ENCODE results near the gene MCTP1. TPM values are rescaled to one million over a fixed set of nuclear protein-coding genes. Genes with fewer than 3 reads are reported as not detected.
A peak's percentile ranks its signal among the peaks of the same experiment; 100 is the strongest.
"Not testable (repeated sequence)": the region's sequence is repeated elsewhere in the genome, so short reads cannot be mapped to it uniquely, and the experiment has no call there.

MCTP1 gene
- total RNA-seq, 1 donor from 2014 or later = 3.7 TPM

DNA sequence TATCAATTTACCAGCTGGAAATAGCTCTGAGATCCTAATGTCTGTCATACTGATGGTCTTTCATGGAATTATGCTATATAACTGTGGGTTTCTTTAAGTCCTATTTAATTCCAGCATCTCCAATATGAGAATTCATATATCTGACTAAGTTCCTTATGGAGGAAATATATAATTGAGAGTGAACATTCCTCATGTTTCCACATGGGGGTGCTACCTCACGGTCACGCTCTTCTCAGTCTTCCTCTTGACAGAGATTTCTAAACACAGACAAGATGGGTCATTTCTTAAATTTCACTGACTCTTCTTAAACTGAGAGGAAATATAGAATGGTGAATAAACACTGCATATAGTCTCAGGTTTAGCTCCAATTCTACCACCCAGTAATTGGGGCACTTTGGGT, 454.4 kb downstream of the MCTP1 start:
- Histone ChIP-seq H3K9me3 (ENCODE audit: low read depth) (no peaks in the 10 kb centered on the region), H3K4me2 (no peak overlapping the region), H3K27ac (no peak overlapping the region), H3F3A (ENCODE audit: low read depth) (no peaks in the 10 kb centered on the region), H3K36me3 (no peaks in the 10 kb centered on the region), H3K79me2 (ENCODE audit: low read depth) (no peaks in the 10 kb centered on the region), H4K20me1 (ENCODE audit: low read depth) (no peaks in the 10 kb centered on the region), H2AFZ (replicated peaks) (no peak overlapping the region), H3K4me1 (no peaks in the 10 kb centered on the region), H3K27me3 (no peaks in the 10 kb centered on the region), H3K4me3 (no peak overlapping the region), H3K9ac (no peak overlapping the region)
- peak; percentile 13 for DNase-seq (ENCODE audit: low spot score)
- H3K27ac Mint-ChIP-seq = no peak overlapping the region
- TF ChIP-seq, protein P1, sequence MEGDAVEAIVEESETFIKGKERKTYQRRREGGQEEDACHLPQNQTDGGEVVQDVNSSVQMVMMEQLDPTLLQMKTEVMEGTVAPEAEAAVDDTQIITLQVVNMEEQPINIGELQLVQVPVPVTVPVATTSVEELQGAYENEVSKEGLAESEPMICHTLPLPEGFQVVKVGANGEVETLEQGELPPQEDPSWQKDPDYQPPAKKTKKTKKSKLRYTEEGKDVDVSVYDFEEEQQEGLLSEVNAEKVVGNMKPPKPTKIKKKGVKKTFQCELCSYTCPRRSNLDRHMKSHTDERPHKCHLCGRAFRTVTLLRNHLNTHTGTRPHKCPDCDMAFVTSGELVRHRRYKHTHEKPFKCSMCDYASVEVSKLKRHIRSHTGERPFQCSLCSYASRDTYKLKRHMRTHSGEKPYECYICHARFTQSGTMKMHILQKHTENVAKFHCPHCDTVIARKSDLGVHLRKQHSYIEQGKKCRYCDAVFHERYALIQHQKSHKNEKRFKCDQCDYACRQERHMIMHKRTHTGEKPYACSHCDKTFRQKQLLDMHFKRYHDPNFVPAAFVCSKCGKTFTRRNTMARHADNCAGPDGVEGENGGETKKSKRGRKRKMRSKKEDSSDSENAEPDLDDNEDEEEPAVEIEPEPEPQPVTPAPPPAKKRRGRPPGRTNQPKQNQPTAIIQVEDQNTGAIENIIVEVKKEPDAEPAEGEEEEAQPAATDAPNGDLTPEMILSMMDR (IDR thresholded peaks at IDR 0.05) = peak; percentile 61
- no peak for TF ChIP-seq EZH2phosphoT487 (IDR thresholded peaks at IDR 0.05)
- peaks cover 8% of the 10 kb centered on the region for H3K4me1 Mint-ChIP-seq
- no peaks in the 10 kb centered on the region for H3K9me3 Mint-ChIP-seq
- H3K27me3 Mint-ChIP-seq (ENCODE audit: insufficient read depth, low read depth) = peaks cover 3% of the 10 kb centered on the region
- no peak overlapping the region for H3K4me3 Mint-ChIP-seq
- peaks cover 2% of the 10 kb centered on the region for H3K36me3 Mint-ChIP-seq

DNA sequence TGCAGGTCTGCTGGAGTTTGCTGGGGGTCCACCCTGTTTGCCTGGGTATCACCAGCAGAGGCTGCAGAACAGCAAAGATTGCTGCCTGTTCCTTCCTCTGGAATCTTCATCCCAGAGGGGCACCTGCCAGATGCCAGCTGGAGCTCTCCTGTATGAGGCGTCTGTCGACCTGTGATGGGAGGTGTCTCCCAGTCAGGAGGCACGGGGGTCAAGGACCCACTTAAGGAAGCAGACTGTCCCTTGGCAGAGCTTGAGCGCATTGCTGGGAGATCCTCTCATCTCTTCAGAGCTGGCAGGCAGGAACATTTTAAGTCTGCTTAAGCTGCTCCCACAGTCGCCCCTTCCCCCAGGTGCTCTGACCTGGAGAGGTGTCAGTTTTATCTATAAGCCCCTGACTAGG, 456.7 kb downstream of the MCTP1 start:
- not testable (repeated sequence) for H3K4me1 Mint-ChIP-seq; H3K4me3 Mint-ChIP-seq; H3K4me2 ChIP-seq; H3K79me2 ChIP-seq (ENCODE audit: low read depth); H3K36me3 Mint-ChIP-seq; H3K36me3 ChIP-seq; H3K27ac Mint-ChIP-seq; H3K4me1 ChIP-seq; H3K27me3 Mint-ChIP-seq (ENCODE audit: insufficient read depth, low read depth); H2AFZ ChIP-seq (replicated peaks); H3K9me3 Mint-ChIP-seq; H3K27me3 ChIP-seq; DNase-seq (ENCODE audit: low spot score); H3K9me3 ChIP-seq (ENCODE audit: low read depth); H4K20me1 ChIP-seq (ENCODE audit: low read depth); H3F3A ChIP-seq (ENCODE audit: low read depth); H3K4me3 ChIP-seq; H3K27ac ChIP-seq; H3K9ac ChIP-seq

DNA sequence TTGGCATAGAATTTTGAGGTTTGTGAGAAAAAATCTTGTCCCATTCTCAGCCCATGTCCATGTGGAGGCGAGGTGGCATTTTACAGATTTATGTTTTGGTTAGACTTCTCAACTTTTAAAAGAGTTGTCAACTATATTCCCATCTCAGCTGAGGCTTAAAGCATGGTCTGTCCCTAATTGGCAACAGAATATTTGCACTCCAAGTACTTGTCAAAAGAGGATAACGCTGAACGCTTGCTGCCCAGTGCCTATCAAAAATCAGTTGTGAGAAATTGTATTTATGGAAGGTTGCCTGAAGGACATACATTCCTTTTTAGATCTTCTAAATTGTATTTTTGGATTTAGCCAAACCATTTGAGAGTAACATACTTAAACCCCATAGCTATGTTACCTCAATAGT, 464.4 kb downstream of the MCTP1 start:
- Histone ChIP-seq H3K36me3 (no peaks in the 10 kb centered on the region), H3K4me2 (no peak overlapping the region), H3K4me1 (no peaks in the 10 kb centered on the region), H2AFZ (replicated peaks) (no peak overlapping the region), H3K27me3 (no peaks in the 10 kb centered on the region), H3K79me2 (ENCODE audit: low read depth) (no peaks in the 10 kb centered on the region), H4K20me1 (ENCODE audit: low read depth) (no peaks in the 10 kb centered on the region), H3F3A (ENCODE audit: low read depth) (no peaks in the 10 kb centered on the region), H3K9ac (no peak overlapping the region), H3K9me3 (ENCODE audit: low read depth) (no peaks in the 10 kb centered on the region), H3K27ac (no peak overlapping the region), H3K4me3 (no peak overlapping the region)
- Mint-ChIP-seq H3K36me3 (no peaks in the 10 kb centered on the region), H3K4me3 (no peak overlapping the region), H3K9me3 (no peaks in the 10 kb centered on the region), H3K4me1 (no peaks in the 10 kb centered on the region), H3K27ac (no peak overlapping the region), H3K27me3 (ENCODE audit: insufficient read depth, low read depth) (peaks cover 3% of the 10 kb centered on the region)
- DNase-seq (ENCODE audit: low spot score) = no peak
- TF ChIP-seq EZH2 (IDR thresholded peaks at IDR 0.05) = no peak
- TF ChIP-seq, protein P1 (IDR thresholded peaks at IDR 0.05) = no peak
- no peak for TF ChIP-seq EZH2phosphoT487 (IDR thresholded peaks at IDR 0.05)

DNA sequence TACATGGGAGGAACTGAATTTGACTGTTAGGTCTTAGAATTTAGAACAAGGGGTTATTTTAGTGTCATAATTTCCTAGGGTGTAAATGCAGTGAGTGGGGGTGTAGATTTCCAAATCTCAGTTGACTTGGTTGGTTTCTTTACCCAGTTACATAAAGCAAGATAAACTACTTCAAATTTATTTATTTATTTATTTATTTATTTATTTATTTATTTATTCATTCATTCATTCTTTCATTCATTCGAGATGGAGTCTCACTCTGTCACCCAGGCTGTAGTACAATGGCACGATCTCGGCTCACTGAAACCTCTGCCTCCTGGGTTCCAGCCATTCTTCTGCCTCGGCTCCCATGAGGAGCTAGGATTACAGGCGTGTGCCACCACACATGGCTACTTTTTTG, 466.0 kb downstream of the MCTP1 start:
- H4K20me1 ChIP-seq (ENCODE audit: low read depth) = no peaks in the 10 kb centered on the region
- Mint-ChIP-seq H3K27me3 (ENCODE audit: insufficient read depth, low read depth) (no peaks in the 10 kb centered on the region), H3K9me3 (no peaks in the 10 kb centered on the region), H3K27ac (no peak overlapping the region), H3K36me3 (no peaks in the 10 kb centered on the region), H3K4me1 (no peaks in the 10 kb centered on the region), H3K4me3 (no peak overlapping the region)
- TF ChIP-seq EZH2phosphoT487 (IDR thresholded peaks at IDR 0.05) (no peak), EZH2 (IDR thresholded peaks at IDR 0.05) (no peak)
- TF ChIP-seq, protein P1 (IDR thresholded peaks at IDR 0.05) = no peak
- no peaks in the 10 kb centered on the region for H3K4me1 ChIP-seq
- no peaks in the 10 kb centered on the region for H3F3A ChIP-seq (ENCODE audit: low read depth)
- H3K9me3 ChIP-seq (ENCODE audit: low read depth) = no peaks in the 10 kb centered on the region
- no peak overlapping the region for H2AFZ ChIP-seq (replicated peaks)
- no peak overlapping the region for H3K9ac ChIP-seq
- H3K4me3 ChIP-seq = no peak overlapping the region
- H3K27me3 ChIP-seq = no peaks in the 10 kb centered on the region
- no peak for DNase-seq (ENCODE audit: low spot score)
- no peaks in the 10 kb centered on the region for H3K79me2 ChIP-seq (ENCODE audit: low read depth)
- no peaks in the 10 kb centered on the region for H3K36me3 ChIP-seq
- H3K4me2 ChIP-seq = no peak overlapping the region
- no peak overlapping the region for H3K27ac ChIP-seq

Measured in neural progenitor cell (in vitro differentiated cells).